Mesenchymal stem cell (in vitro differentiated cells and primary cell): ENCODE measurements around the gene RAD51B.

Source experiments
- DNase-seq: peaks from one replicate; pipeline ENCODE4 v3.0.0-alpha.2; 2013
- H2AFZ ChIP-seq: one replicate; pipeline ENCODE4 v1.6.1; 2013; ENCODE audit warnings: low read depth, mild to moderate bottlenecking, control low read depth, inconsistent platforms, low read length, moderate library complexity
- H2AK5ac ChIP-seq: 2 replicates; pipeline ENCODE4 v1.6.1; 2013; ENCODE audit warnings: low read length, moderate library complexity, mild to moderate bottlenecking, inconsistent platforms; ENCODE audit not compliant: severe bottlenecking
- H2BK120ac ChIP-seq: one replicate; pipeline ENCODE4 v1.6.1; 2013; ENCODE audit warnings: low read depth, mild to moderate bottlenecking, inconsistent platforms, low read length, moderate library complexity
- H2BK12ac ChIP-seq, 2 experiments: one replicate each; pipeline ENCODE4 v1.6.1; 2013; ENCODE audit warnings: inconsistent platforms in 2 of 2, low read length in 2 of 2, mild to moderate bottlenecking in 2 of 2, moderate library complexity in 2 of 2, control low read depth in 1 of 2
- H2BK15ac ChIP-seq: one replicate; pipeline ENCODE4 v1.6.1; 2013; ENCODE audit warnings: mild to moderate bottlenecking, low read depth, inconsistent platforms; ENCODE audit not compliant: poor library complexity, severe bottlenecking
- H2BK5ac ChIP-seq: 2 replicates; pipeline ENCODE4 v1.6.1; 2013; ENCODE audit warnings: low read depth, mild to moderate bottlenecking, low read length, control low read depth, inconsistent platforms; ENCODE audit not compliant: poor library complexity, severe bottlenecking
- H3K14ac ChIP-seq, 2 experiments: one replicate each; pipeline ENCODE4 v1.6.1; 2013; ENCODE audit warnings: inconsistent platforms in 2 of 2, low read length in 2 of 2, control low read depth in 1 of 2, mild to moderate bottlenecking in 1 of 2, moderate library complexity in 1 of 2
- H3K18ac ChIP-seq, 2 experiments: one replicate each; pipeline ENCODE4 v1.6.1; 2013; ENCODE audit warnings: inconsistent platforms in 2 of 2, low read length in 2 of 2, control low read depth in 1 of 2, low read depth in 1 of 2, mild to moderate bottlenecking in 1 of 2
- H3K23ac ChIP-seq, 2 experiments: one replicate each; pipeline ENCODE4 v1.6.1; 2013; ENCODE audit warnings: inconsistent platforms in 2 of 2, low read length in 2 of 2, mild to moderate bottlenecking in 2 of 2, moderate library complexity in 2 of 2, control low read depth in 1 of 2
- H3K27ac ChIP-seq: 2 replicates; pipeline ENCODE4 v1.5.1; 2013; ENCODE audit warnings: mild to moderate bottlenecking, moderate library complexity, low read length, control low read depth, inconsistent platforms; ENCODE audit not compliant: poor library complexity, severe bottlenecking
- H3K27me3 ChIP-seq, 2 experiments: 2 replicates each; pipeline versions ENCODE4 v1.6.1 to v1.7.0; 2013; ENCODE audit warnings: low read length in 2 of 2, mild to moderate bottlenecking in 2 of 2, moderate library complexity in 2 of 2, control low read depth in 1 of 2, inconsistent platforms in 1 of 2; ENCODE audit not compliant: control insufficient read depth in 1 of 2, insufficient read depth in 1 of 2
- H3K36me3 ChIP-seq, 2 experiments: 2 replicates each; pipeline versions ENCODE4 v1.6.1 to v1.7.0; 2013; ENCODE audit warnings: low read length in 2 of 2, control low read depth in 1 of 2, inconsistent platforms in 1 of 2, low read depth in 1 of 2, mild to moderate bottlenecking in 1 of 2; ENCODE audit not compliant: insufficient read depth in 2 of 2, control insufficient read depth in 1 of 2
- H3K4ac ChIP-seq, 2 experiments: one replicate each; pipeline ENCODE4 v1.6.1; 2013; ENCODE audit warnings: inconsistent platforms in 2 of 2, low read length in 2 of 2, mild to moderate bottlenecking in 2 of 2, moderate library complexity in 2 of 2, control low read depth in 1 of 2, low read depth in 1 of 2
- H3K4me1 ChIP-seq: 2 replicates; pipeline ENCODE4 v1.6.1; 2013; ENCODE audit warnings: low read depth, low read length, control low read depth; ENCODE audit not compliant: control insufficient read depth, insufficient read depth
- H3K4me2 ChIP-seq: 2 replicates; pipeline ENCODE4 v1.6.1; 2013; ENCODE audit warnings: low read length, mild to moderate bottlenecking, inconsistent platforms; ENCODE audit not compliant: poor library complexity, severe bottlenecking
- H3K4me3 ChIP-seq, 2 experiments: 2 replicates each; pipeline versions ENCODE4 v1.5.1 to v1.7.0; 2013; ENCODE audit warnings: low read length in 2 of 2, mild to moderate bottlenecking in 2 of 2, control low read depth in 1 of 2, low read depth in 1 of 2; ENCODE audit not compliant: insufficient read depth in 1 of 2
- H3K79me1 ChIP-seq: replicated peaks from 2 replicates; pipeline ENCODE4 v1.6.1; 2013; ENCODE audit warnings: mild to moderate bottlenecking, control low read depth, low read length, inconsistent platforms; ENCODE audit not compliant: poor library complexity, severe bottlenecking
- H3K9ac ChIP-seq: 2 replicates; pipeline ENCODE4 v1.7.0; 2013; ENCODE audit warnings: mild to moderate bottlenecking, low read length, moderate library complexity
- H3K9me3 ChIP-seq: 2 replicates; pipeline ENCODE4 v1.7.0; 2013; ENCODE audit warnings: mild to moderate bottlenecking, low read length; ENCODE audit not compliant: control insufficient read depth
- H4K8ac ChIP-seq: one replicate; pipeline ENCODE4 v1.6.1; 2013; ENCODE audit warnings: inconsistent platforms, mild to moderate bottlenecking, low read length, moderate library complexity
- H4K91ac ChIP-seq: one replicate; pipeline ENCODE4 v1.6.1; 2013; ENCODE audit warnings: mild to moderate bottlenecking, low read length, inconsistent platforms
- WGBS: methylation state at CpG from one replicate; pipeline ENCODE4 v1.1.7; 2013; ENCODE audit warnings: mixed read lengths; 5-methylcytosine and 5-hydroxymethylcytosine counted together

The RAD51B gene

GRCh38 chr14:68666899-68667298 lies 847.3 kb downstream of the RAD51B start:
- peak overlapping the region; percentile 66 for H4K8ac ChIP-seq

GRCh38 chr14:68667313-68667791 lies 847.8 kb downstream of the RAD51B start:
- Histone ChIP-seq H3K36me3 (peaks cover 0 to 4% of the 10 kb centered on the region in 2 experiments), H3K4me3 (no peak overlapping the region), H3K9me3 (no peaks in the 10 kb centered on the region), H3K4ac (peak overlapping the region; percentile 57 to 71), H2BK5ac (no peak overlapping the region), H3K14ac (no peak overlapping the region), H3K23ac (no peak overlapping the region), H2BK12ac (peak overlapping the region in 1 of 2 experiments; percentile 99), H3K79me1 (no peaks in the 10 kb centered on the region), H3K27ac (no peak overlapping the region), H3K4me2 (no peak overlapping the region), H4K91ac (no peak overlapping the region), H3K27me3 (no peaks in the 10 kb centered on the region), H2BK15ac (no peak overlapping the region), H3K9ac (no peak overlapping the region), H4K8ac (no peak overlapping the region), H2AFZ (no peak overlapping the region), H3K18ac (peak overlapping the region; percentile 85 to 91), H2BK120ac (peak overlapping the region; percentile 62), H2AK5ac (no peak overlapping the region), H3K4me1 (peaks cover 1% of the 10 kb centered on the region)
- peak; percentile 63 for DNase-seq

More at GRCh38 chr14:68666899-68667298, 847.3 kb downstream of the RAD51B start:
- peak overlapping the region; percentile 62 for H2BK120ac ChIP-seq
- over 99% methylated on average over 5 of the region's 5 CpGs for WGBS
- H2AFZ ChIP-seq: no peak overlapping the region
- no peaks in the 10 kb centered on the region for H3K79me1 ChIP-seq
- H3K4ac ChIP-seq: peak overlapping the region; percentile 57 to 71
- no peaks in the 10 kb centered on the region for H3K9me3 ChIP-seq
- DNase-seq: no peak
- H3K4me3 ChIP-seq: no peak overlapping the region
- no peak overlapping the region for H2BK5ac ChIP-seq
- H3K4me1 ChIP-seq: peaks cover 1% of the 10 kb centered on the region
- no peak overlapping the region for H2AK5ac ChIP-seq
- H3K23ac ChIP-seq: no peak overlapping the region
- peaks cover 0 to 4% of the 10 kb centered on the region in 2 experiments for H3K36me3 ChIP-seq
- no peak overlapping the region for H3K27ac ChIP-seq
- H3K27me3 ChIP-seq: no peaks in the 10 kb centered on the region
- no peak overlapping the region for H4K91ac ChIP-seq
- H2BK12ac ChIP-seq: peak overlapping the region; percentile 95 to 96
- H3K18ac ChIP-seq: peak overlapping the region; percentile 85 to 91
- H3K14ac ChIP-seq: no peak overlapping the region
- H3K9ac ChIP-seq: no peak overlapping the region
- H2BK15ac ChIP-seq: no peak overlapping the region
- H3K4me2 ChIP-seq: no peak overlapping the region

GRCh38 chr14:68668028-68668427 lies 848.4 kb downstream of the RAD51B start:
- Histone ChIP-seq H4K8ac (peak overlapping the region; percentile 72), H3K9ac (no peak overlapping the region), H3K23ac (no peak overlapping the region), H2BK120ac (peak overlapping the region; percentile 1), H3K4me2 (no peak overlapping the region), H3K9me3 (no peaks in the 10 kb centered on the region), H2AK5ac (peak overlapping the region; percentile 49), H3K4ac (peak overlapping the region; percentile 46 to 92), H4K91ac (peak overlapping the region; percentile 70), H3K4me1 (peaks cover 3% of the 10 kb centered on the region), H3K27ac (no peak overlapping the region), H3K79me1 (no peaks in the 10 kb centered on the region), H3K14ac (peak overlapping the region in 1 of 2 experiments; percentile 90), H3K36me3 (peaks cover 0 to 4% of the 10 kb centered on the region in 2 experiments), H3K4me3 (no peak overlapping the region), H3K27me3 (no peaks in the 10 kb centered on the region), H2BK15ac (no peak overlapping the region), H2BK5ac (no peak overlapping the region), H2AFZ (no peak overlapping the region), H2BK12ac (peak overlapping the region; percentile 96 to 99), H3K18ac (peak overlapping the region; percentile 88 to 90)
- DNase-seq: no peak
- WGBS: 95% methylated on average over 4 of the region's 4 CpGs

GRCh38 chr14:68668531-68668930 lies 849.0 kb downstream of the RAD51B start:
- no peak overlapping the region for H3K23ac ChIP-seq
- no peak overlapping the region for H3K27ac ChIP-seq
- no peak overlapping the region for H3K4me2 ChIP-seq
- peak overlapping the region; percentile 46 to 92 for H3K4ac ChIP-seq
- peak overlapping the region; percentile 1 for H2BK120ac ChIP-seq
- H2BK5ac ChIP-seq: no peak overlapping the region
- no peak overlapping the region for H3K4me3 ChIP-seq
- H2BK15ac ChIP-seq: no peak overlapping the region
- peak overlapping the region; percentile 96 to 99 for H2BK12ac ChIP-seq
- no peak overlapping the region for H3K9ac ChIP-seq
- no peaks in the 10 kb centered on the region for H3K79me1 ChIP-seq
- DNase-seq: no peak
- peak overlapping the region; percentile 70 for H4K91ac ChIP-seq
- H3K36me3 ChIP-seq: peaks cover 0 to 4% of the 10 kb centered on the region in 2 experiments
- peak overlapping the region; percentile 88 to 90 for H3K18ac ChIP-seq
- WGBS: 86% methylated on average over 7 of the region's 7 CpGs
- H2AK5ac ChIP-seq: peak overlapping the region; percentile 49
- peak overlapping the region in 1 of 2 experiments; percentile 90 for H3K14ac ChIP-seq
- peaks cover 3% of the 10 kb centered on the region for H3K4me1 ChIP-seq
- no peaks in the 10 kb centered on the region for H3K9me3 ChIP-seq
- no peaks in the 10 kb centered on the region for H3K27me3 ChIP-seq
- H4K8ac ChIP-seq: no peak overlapping the region
- H2AFZ ChIP-seq: no peak overlapping the region
